KOPT-K1 (cell line): ENCODE data around the gene MPPED1.

Experiments
- H3K27ac ChIP-seq: fragments of 200-600 bp; sonication (generic); 2 replicates; pipeline ENCODE4 v1.5.1; 2016; ENCODE audit warnings: antibody characterized with exemption, mild to moderate bottlenecking, low read depth, low read length; ENCODE audit not compliant: poor library complexity, severe bottlenecking
- H3K36me3 ChIP-seq: fragments of 200-600 bp; sonication (generic); 2 replicates; pipeline ENCODE4 v1.5.1; 2017; ENCODE audit warnings: antibody characterized with exemption, mild to moderate bottlenecking, low read length, moderate library complexity; ENCODE audit not compliant: insufficient read depth
- H3K9me3 ChIP-seq: fragments of 200-600 bp; sonication (generic); 2 replicates; pipeline ENCODE4 v1.5.1; 2017; ENCODE audit warnings: antibody characterized with exemption, low read length, mild to moderate bottlenecking; ENCODE audit not compliant: insufficient read depth, poor library complexity, severe bottlenecking

Gene MPPED1

GRCh38 chr22:43411869-43412807 lies at the start of gene MPPED1:
TSS of gene MPPED1 (plus strand) at chr22:43412014. CDS start at chr22:43424986, 12,972 bp downstream.
- no peaks in the 10 kb centered on the region for H3K9me3 ChIP-seq
- H3K36me3 ChIP-seq: no peaks in the 10 kb centered on the region
- no peak within 1 kb of the TSS for H3K27ac ChIP-seq

GRCh38 chr22:43363315-43364168 lies 48.3 kb upstream of the MPPED1 start:
- Histone ChIP-seq H3K36me3 (no peaks in the 10 kb centered on the region), H3K27ac (no peak overlapping the region), H3K9me3 (no peaks in the 10 kb centered on the region)

GRCh38 chr22:43364169-43364435 lies 47.7 kb upstream of the MPPED1 start:
- Histone ChIP-seq H3K9me3 (no peaks in the 10 kb centered on the region), H3K36me3 (no peaks in the 10 kb centered on the region), H3K27ac (no peak overlapping the region)

GRCh38 chr22:43365715-43366440 lies 45.9 kb upstream of the MPPED1 start:
- Histone ChIP-seq H3K9me3 (no peaks in the 10 kb centered on the region), H3K27ac (no peak overlapping the region), H3K36me3 (no peaks in the 10 kb centered on the region)

- H3K27ac ChIP-seq: no peak overlapping the region
- H3K36me3 ChIP-seq: no peaks in the 10 kb centered on the region
- H3K9me3 ChIP-seq: no peaks in the 10 kb centered on the region
Observed at GRCh38 chr22:43370036-43370435, 41.8 kb upstream of the MPPED1 start.

GRCh38 chr22:43375951-43376455 lies 35.8 kb upstream of the MPPED1 start:
- H3K36me3 ChIP-seq: no peaks in the 10 kb centered on the region
- H3K9me3 ChIP-seq: no peaks in the 10 kb centered on the region
- H3K27ac ChIP-seq: no peak overlapping the region

GRCh38 chr22:43376765-43377547 lies 34.9 kb upstream of the MPPED1 start:
- Histone ChIP-seq H3K36me3 (no peaks in the 10 kb centered on the region), H3K27ac (no peak overlapping the region), H3K9me3 (no peaks in the 10 kb centered on the region)

- no peak overlapping the region for H3K27ac ChIP-seq
- H3K36me3 ChIP-seq: no peaks in the 10 kb centered on the region
- no peaks in the 10 kb centered on the region for H3K9me3 ChIP-seq
Observed at GRCh38 chr22:43377548-43377895, 34.3 kb upstream of the MPPED1 start.

GRCh38 chr22:43377896-43378704 lies 33.7 kb upstream of the MPPED1 start:
- H3K27ac ChIP-seq: no peak overlapping the region
- no peaks in the 10 kb centered on the region for H3K9me3 ChIP-seq

GRCh38 chr22:43381693-43382092 lies 30.1 kb upstream of the MPPED1 start:
- Histone ChIP-seq H3K36me3 (no peaks in the 10 kb centered on the region), H3K27ac (peak overlapping the region; percentile 34), H3K9me3 (no peaks in the 10 kb centered on the region)

More at GRCh38 chr22:43377896-43378704, 33.7 kb upstream of the MPPED1 start:
- H3K36me3 ChIP-seq: no peaks in the 10 kb centered on the region

GRCh38 chr22:43384863-43385262 lies 27.0 kb upstream of the MPPED1 start:
- Histone ChIP-seq H3K9me3 (no peaks in the 10 kb centered on the region), H3K36me3 (no peaks in the 10 kb centered on the region), H3K27ac (no peak overlapping the region)

GRCh38 chr22:43385770-43386641 lies 25.8 kb upstream of the MPPED1 start:
- no peak overlapping the region for H3K27ac ChIP-seq
- H3K9me3 ChIP-seq: no peaks in the 10 kb centered on the region
- no peaks in the 10 kb centered on the region for H3K36me3 ChIP-seq

- Histone ChIP-seq H3K27ac (no peak overlapping the region), H3K36me3 (no peaks in the 10 kb centered on the region), H3K9me3 (no peaks in the 10 kb centered on the region)
Observed at GRCh38 chr22:43387815-43388214, 24.0 kb upstream of the MPPED1 start.
